ENCODE results near the gene SCRN1.

Gene SCRN1

GRCh38 chr7:29886827-29887226, 102.8 kb downstream of the SCRN1 start:
- DNase-seq, result no peak

- DNase-seq, result no peak
Measured at GRCh38 chr7:29885626-29886025, 104.0 kb downstream of the SCRN1 start.

GRCh38 chr7:29884399-29885272, 105.0 kb downstream of the SCRN1 start:
- no peak for DNase-seq

- no peak for DNase-seq
Measured at GRCh38 chr7:29883462-29884398, 105.9 kb downstream of the SCRN1 start.

DNA sequence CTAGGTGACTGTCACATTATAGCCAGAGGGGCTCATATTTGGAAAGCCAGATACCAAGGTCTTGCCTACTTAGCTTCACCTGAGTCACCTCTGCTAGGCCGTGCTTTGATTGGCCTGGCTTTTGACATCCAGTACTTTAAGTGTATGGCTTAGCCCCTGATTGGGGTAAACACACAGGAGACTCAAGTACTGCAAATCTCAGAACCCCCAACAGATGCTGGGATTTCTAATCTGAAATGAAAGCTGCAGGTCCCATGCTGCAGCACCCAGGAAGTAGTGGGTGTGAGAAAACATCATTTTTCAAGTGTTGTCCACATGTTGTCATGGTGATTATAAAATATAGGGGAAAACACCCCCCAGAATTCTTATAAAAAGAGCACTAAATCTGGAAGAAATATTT, 107.1 kb downstream of the SCRN1 start:
- DNase-seq, result no peak

- no peak for DNase-seq
Measured at GRCh38 chr7:29881724-29882123, 107.9 kb downstream of the SCRN1 start.

DNA sequence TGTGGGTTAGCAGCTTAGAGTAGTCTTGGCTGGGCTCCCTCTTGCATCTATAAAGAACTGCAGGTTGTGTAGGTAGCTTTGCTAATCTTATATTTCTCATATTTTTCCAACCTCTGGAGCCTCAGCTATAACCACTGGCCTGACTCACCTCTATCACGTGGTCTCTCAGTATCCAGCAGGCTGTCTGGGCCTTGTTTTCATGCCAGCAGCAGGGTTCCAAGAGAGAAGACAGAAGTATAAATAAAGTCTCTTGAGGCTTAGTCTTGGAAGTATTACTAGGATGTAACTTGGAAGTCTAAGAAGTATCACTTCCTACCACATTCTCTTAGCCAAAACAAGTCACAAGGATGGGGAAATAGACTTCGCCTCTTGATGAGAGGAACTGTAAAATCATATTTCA, 110.0 kb downstream of the SCRN1 start:
- no peak for DNase-seq

GRCh38 chr7:29878081-29878688, 111.4 kb downstream of the SCRN1 start:
- no peak for DNase-seq

GRCh38 chr7:29877196-29877595, 112.4 kb downstream of the SCRN1 start:
- peak; percentile 52 for DNase-seq

DNA sequence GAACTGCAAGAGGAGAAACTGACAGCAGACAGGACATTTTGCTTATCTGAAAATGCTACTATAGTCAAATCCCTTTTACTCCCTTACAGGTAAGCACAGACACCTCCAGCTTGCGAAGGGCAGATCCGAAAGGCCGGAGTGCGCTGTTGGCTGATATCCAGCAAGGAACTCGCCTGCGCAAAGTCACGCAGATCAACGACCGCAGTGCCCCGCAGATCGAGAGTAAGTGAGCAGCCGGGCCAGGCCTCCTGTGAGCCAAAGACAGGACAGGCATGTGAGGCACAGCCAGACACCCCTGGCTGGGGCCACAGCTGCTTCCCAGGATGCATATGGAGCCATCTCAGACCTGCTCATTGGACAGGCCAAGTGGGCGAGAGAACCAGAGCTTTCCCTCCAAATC, 113.9 kb downstream of the SCRN1 start:
- DNase-seq, result no peak

- DNase-seq, result no peak
Measured at GRCh38 chr7:29873644-29874294, 115.8 kb downstream of the SCRN1 start.

DNA sequence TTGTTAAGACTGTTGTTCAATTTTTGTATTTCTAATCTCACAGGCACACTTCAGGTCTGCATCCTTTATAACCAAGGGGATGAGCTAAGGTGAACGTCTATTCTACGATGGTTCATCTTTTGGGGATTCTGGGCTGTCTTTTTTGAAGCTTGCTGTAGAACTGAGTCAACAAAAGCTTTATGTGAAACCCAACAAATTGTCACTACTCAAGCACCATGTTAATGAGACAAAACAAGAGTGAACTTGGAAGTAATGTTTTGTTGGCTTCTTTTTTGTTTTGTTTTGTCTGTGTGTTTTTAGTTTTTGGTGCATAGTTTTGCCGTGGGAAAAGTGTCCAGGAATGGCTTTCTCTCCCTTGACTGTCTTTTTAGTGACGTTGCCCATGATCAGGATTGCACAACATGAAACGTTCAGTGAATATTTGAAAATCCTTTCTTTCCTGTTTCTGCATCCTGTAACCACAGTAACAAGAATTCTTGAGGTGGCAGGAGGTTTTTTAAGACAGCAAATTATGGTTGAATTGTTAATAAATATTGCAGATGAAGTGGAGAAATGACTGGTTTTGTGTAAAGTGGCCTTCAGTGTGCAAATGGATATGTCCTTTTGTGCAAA, 117.7 kb downstream of the SCRN1 start:
- no peak for DNase-seq

Data from NCI-H1048 (cell line).